GM12872 (cell line): ENCODE results near the gene CEP85.

ENCODE experiments used
- CTCF ChIP-seq: IDR thresholded peaks from 3 replicates; pipeline ENCODE4 v1.5.1; 2011; ENCODE audit warnings: low read depth, mild to moderate bottlenecking, low read length, moderate library complexity; ENCODE audit not compliant: insufficient read depth

CEP85 gene

GRCh38 chr1:26233903-26234643 is at the start of gene CEP85:
CEP85 (plus strand) TSS chr1:26234200; CDS start chr1:26239784, 5,584 bp downstream.
- peak; percentile 93 for TF ChIP-seq CTCF

- TF ChIP-seq CTCF, result no peak
Measured at GRCh38 chr1:26184883-26185282, 49.1 kb upstream of the CEP85 start.

GRCh38 chr1:26187882-26188281 is 46.1 kb upstream of the CEP85 start:
- no peak for TF ChIP-seq CTCF

GRCh38 chr1:26188477-26188876 is 45.5 kb upstream of the CEP85 start:
- no peak for TF ChIP-seq CTCF

- no peak for TF ChIP-seq CTCF
Measured at GRCh38 chr1:26189331-26189730, 44.7 kb upstream of the CEP85 start.

- no peak for TF ChIP-seq CTCF
Measured at GRCh38 chr1:26189751-26190275, 44.2 kb upstream of the CEP85 start.

- TF ChIP-seq CTCF, result peak; percentile 13; the same call in 1 of the 3 replicates
Measured at GRCh38 chr1:26190373-26190987, 43.5 kb upstream of the CEP85 start, which contains the start of gene CATSPER4. CATSPER4 (plus strand) TSS chr1:26190602; CDS start chr1:26190628, 26 bp downstream.
